ENCODE measurements around the gene FOXN3. TPM values are rescaled to one million over a fixed set of nuclear protein-coding genes. Genes with fewer than 3 reads are reported as not detected.

Gene FOXN3
- total RNA-seq, 1 donor from 2014 or later: 106 TPM

DNA sequence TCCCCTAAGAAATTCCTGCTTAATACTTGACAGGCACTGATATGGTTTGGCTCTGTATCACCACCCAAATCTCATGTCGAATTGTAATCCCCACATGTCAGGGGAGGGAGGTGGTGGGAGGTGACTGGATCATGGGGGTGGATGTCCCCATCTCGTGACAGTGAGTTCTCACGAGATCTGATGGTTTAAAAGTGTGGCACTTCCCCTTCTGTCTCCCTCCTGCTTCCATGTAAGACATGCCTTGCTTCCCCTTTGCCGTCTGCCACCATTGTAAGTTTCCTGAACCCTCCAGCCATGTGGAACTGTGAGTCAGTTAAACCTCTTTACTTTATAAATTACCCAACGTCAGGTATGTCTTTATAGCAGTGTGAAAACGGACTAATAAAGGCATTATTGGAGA lies 198.0 kb downstream of the FOXN3 start:
- no peak for TF ChIP-seq CTCF (IDR thresholded peaks at IDR 0.05)
- ChIA-PET CTCF (no interaction called here), POLR2A (no interaction called here)
- peaks cover 53% of the 10 kb centered on the region for H3K36me3 Mint-ChIP-seq (ENCODE audit: low read depth)
- peaks cover 13% of the 10 kb centered on the region for H3K4me1 Mint-ChIP-seq
- H3K9me3 Mint-ChIP-seq: no peaks in the 10 kb centered on the region
- no peak overlapping the region for H3K4me3 Mint-ChIP-seq
- DNase-seq (no peak), ATAC-seq (ENCODE audit: low read depth) (no peak)
- intact Hi-C loops (cut with micrococcal nuclease): no loop called here
- H3K27ac Mint-ChIP-seq: no peak overlapping the region
- no peaks in the 10 kb centered on the region for H3K27me3 Mint-ChIP-seq

DNA sequence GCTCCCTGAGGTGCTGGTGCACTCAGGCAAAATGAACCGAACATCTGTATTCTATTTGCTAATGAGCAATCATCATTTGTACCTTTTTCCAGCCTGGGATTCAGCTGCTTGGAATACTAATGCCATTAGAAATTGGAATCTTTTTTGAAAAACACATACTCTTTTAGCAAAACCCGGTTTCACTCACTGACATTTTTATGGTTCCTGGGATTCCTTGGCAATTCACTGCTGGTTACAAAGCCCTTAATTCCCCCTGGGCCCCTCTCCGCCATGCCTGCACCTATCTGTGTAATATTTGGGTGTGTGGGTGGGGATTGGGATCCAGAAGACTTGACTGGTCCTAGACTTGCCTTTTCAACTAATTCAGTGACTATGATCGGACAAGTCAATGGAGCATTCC lies 199.1 kb downstream of the FOXN3 start:
- H3K36me3 Mint-ChIP-seq (ENCODE audit: low read depth): peaks cover 47% of the 10 kb centered on the region
- no peaks in the 10 kb centered on the region for H3K27me3 Mint-ChIP-seq
- peaks cover 14% of the 10 kb centered on the region for H3K4me1 Mint-ChIP-seq
- H3K4me3 Mint-ChIP-seq: no peak overlapping the region
- no peak overlapping the region for H3K27ac Mint-ChIP-seq
- TF ChIP-seq CTCF (IDR thresholded peaks at IDR 0.05): no peak
- no peak for DNase-seq
- intact Hi-C loops (cut with micrococcal nuclease): no loop called here
- H3K9me3 Mint-ChIP-seq: no peaks in the 10 kb centered on the region
- CTCF ChIA-PET: no interaction called here
- ATAC-seq (ENCODE audit: low read depth): no peak
- POLR2A ChIA-PET: no interaction called here

DNA sequence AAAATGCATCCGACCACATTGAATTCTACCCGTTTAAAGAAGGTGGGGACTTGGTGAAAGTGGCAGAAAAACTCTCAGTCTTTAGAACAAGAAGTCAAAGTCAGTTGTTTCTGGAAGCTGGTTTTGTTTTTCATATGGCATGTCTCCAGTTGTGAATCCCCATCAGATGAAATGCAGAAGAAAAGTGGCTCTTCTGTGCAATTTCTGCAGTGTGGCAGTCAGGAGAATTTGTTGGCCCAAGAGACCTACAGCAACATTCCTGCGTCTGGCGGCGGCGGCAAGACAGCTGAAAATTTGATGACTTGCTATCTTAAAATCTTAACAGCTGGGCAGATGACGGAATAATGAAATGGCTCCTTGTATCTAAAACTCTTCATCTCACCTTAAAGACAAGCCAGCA lies 201.5 kb downstream of the FOXN3 start:
- Mint-ChIP-seq H3K36me3 (ENCODE audit: low read depth) (peaks cover 39% of the 10 kb centered on the region), H3K4me1 (peaks cover 4% of the 10 kb centered on the region), H3K27me3 (no peaks in the 10 kb centered on the region), H3K4me3 (no peak overlapping the region), H3K9me3 (no peaks in the 10 kb centered on the region), H3K27ac (no peak overlapping the region)
- POLR2A ChIA-PET: no interaction called here
- no peak for DNase-seq
- CTCF ChIA-PET: no interaction called here
- no peak for ATAC-seq (ENCODE audit: low read depth)
- intact Hi-C loops (cut with micrococcal nuclease): no loop called here
- no peak for TF ChIP-seq CTCF (IDR thresholded peaks at IDR 0.05)

DNA sequence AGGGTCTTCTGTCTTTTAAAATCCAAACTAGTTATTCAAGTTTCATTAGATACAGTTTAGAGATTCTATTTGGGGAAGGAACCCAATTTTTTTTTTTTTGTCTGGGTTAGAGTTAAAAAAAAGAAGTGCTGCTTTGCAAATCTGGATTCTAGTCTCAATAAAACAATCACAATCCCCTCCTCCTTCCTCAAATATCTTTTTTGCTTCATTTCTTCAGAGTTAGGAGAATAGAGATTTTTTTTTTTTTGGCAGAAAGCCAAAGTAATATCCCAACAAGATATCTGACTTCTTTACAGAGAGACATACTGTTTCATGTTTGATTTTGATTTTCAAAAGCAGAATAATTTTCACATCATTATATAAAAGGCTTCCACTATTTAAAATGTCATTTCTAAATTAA lies 201.9 kb downstream of the FOXN3 start:
- no peaks in the 10 kb centered on the region for H3K27me3 Mint-ChIP-seq
- DNase-seq: no peak
- peaks cover 1% of the 10 kb centered on the region for H3K4me1 Mint-ChIP-seq
- TF ChIP-seq CTCF (IDR thresholded peaks at IDR 0.05): no peak
- POLR2A ChIA-PET: no interaction called here
- H3K9me3 Mint-ChIP-seq: no peaks in the 10 kb centered on the region
- H3K27ac Mint-ChIP-seq: no peak overlapping the region
- CTCF ChIA-PET: no interaction called here
- no peak for ATAC-seq (ENCODE audit: low read depth)
- no peak overlapping the region for H3K4me3 Mint-ChIP-seq
- intact Hi-C loops (cut with micrococcal nuclease): no loop called here
- H3K36me3 Mint-ChIP-seq (ENCODE audit: low read depth): peaks cover 38% of the 10 kb centered on the region

DNA sequence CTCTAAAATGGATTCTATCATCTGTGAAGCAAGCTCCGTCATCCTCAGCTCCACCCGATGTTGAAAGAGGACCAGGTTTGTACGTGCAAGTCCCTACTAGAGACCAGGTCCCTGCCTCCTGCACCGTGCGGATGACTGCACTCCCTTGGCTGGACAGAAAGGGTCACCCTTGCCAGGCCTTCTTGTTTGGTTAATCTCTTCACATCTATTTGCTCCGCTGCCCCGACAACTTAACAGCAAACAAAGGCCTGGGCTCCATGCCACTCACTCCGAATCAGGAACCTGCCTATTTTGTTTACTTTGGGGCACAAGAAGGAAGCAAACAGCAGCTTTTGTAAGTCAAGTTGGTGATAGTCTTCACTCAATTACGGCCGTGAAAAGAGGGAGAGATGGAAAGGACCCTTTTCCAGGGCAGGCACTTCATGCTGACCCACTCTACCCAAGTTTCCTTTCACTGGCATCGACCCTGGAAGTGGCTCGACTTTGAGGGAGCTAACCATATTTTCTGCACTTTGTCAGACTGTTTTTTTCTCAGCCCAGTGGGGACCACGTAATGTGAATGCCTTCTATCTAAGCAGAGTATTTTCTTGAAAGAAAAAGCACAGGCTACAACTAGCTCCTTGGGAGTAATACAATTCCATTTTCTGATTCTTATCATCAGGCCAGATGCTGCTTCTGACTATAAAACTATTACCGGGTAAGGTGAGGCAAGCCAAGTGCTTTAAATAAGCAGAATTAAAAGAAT lies 202.6 kb downstream of the FOXN3 start:
- H3K36me3 Mint-ChIP-seq (ENCODE audit: low read depth): peaks cover 33% of the 10 kb centered on the region
- ChIA-PET POLR2A (no interaction called here), CTCF (no interaction called here)
- H3K4me3 Mint-ChIP-seq: no peak overlapping the region
- no peak overlapping the region for H3K27ac Mint-ChIP-seq
- no peak for TF ChIP-seq CTCF (IDR thresholded peaks at IDR 0.05)
- H3K27me3 Mint-ChIP-seq: no peaks in the 10 kb centered on the region
- peaks cover 1% of the 10 kb centered on the region for H3K4me1 Mint-ChIP-seq
- no peaks in the 10 kb centered on the region for H3K9me3 Mint-ChIP-seq
- DNase-seq (no peak), ATAC-seq (ENCODE audit: low read depth) (no peak)
- intact Hi-C loops (cut with micrococcal nuclease): no loop called here

All from activated B cell treated with CpG ODN at 0.5 μM for 24 hours (primary cell).